ENCODE results near the gene IL3.

The IL3 gene

GRCh38 chr5:132056610-132057497 lies 3.6 kb upstream of the IL3 start:
- DNase-seq (ENCODE audit: low read depth): no peak

DNA sequence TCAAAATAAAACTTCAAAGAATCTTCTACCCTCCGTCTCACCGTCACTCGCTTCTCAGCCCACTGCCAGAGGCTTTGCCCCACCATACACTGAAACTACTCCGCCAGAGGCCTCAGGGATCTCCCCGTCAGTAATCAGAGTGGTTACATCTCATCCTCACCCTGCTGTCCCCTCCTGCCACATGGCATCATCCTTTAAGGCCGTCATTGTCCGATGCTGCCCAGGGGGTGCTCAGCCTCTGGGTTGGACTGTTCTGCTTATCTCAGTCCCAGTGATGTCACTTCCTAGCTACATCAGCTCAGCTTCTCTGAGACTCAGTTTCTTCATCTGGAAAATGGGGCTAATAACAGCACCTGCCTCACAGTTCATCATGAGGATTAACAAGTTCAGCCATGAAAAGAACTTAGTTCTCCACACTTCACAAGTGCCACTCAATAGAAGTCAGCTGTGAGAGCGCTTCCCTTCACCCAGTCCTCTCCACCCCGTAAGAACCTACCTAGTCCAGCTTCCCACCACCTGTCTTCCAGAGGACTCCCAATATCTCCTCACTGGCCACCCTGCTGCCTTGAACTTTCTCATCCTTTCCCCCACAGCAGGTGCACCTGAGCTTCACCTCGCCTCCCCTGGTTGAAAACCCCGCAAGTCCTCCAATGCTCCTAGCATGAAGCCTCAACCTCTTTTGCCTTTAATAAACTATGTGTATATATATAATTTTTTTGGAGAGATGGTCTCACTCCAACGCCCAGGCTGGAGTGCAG lies 2.8 kb upstream of the IL3 start:
- no peak for DNase-seq (ENCODE audit: low read depth)

DNA sequence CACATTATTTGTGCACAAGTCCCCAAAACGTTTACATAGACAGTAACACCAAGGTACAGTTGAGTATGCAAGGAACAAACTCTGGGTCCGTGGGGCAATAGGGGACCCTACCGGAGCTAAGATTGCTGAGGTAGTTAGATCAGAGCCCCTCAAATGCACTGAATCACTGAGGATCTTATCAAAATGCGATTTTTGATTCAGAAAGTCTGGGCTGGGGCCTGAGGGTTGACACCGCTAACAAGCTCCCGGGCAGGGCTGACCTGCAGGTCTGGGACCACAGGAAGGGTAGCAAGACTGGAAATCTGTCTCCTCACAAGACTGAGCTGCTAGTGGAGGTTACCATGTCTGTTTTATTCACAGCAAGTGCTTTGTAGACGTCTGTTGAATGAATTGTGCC lies 1.8 kb upstream of the IL3 start:
- no peak for DNase-seq (ENCODE audit: low read depth)

DNA sequence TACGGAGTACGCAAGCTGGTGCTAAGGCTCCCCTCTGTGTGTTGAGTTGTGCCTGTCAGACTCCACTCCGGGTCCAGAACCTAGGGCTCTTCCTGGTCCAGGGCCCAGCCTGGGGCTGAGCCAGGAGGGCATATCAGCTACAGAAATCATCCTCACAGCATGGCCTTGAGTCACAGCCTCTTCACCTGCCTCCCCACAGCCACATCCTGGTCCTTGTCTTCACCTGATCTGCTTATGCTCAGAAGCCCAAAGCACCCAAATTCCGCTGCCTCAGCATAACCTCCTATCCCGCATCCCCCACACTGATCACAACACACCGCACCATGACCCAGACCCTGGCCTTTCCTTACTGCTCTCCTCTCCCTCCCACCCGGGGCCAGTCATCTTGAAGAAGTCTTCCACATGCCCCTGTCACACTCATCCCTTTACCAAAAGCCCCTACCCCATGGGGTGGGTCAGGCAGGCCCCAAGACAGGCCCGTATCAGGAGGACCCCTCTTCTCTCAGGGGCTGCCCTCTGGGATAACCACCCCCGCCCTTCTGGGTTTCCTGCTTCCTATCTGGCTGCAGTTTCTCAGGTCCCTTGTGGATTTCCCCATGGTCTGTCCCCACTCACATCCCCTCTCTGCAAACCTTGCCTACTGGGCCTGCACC lies 1.3 kb upstream of the IL3 start:
- DNase-seq (ENCODE audit: low read depth): no peak

- no peak for DNase-seq (ENCODE audit: low read depth)
These were observed 557 bp upstream of the IL3 start for GRCh38 chr5:132059696-132060500.

GRCh38 chr5:132063090-132063911 lies 2.8 kb downstream of the IL3 start:
- peak; percentile 47 for DNase-seq (ENCODE audit: low read depth)

- no peak for DNase-seq (ENCODE audit: low read depth)
These were observed 3.7 kb downstream of the IL3 start for GRCh38 chr5:132064140-132064539.

GRCh38 chr5:132064738-132065331 lies 4.4 kb downstream of the IL3 start:
- DNase-seq (ENCODE audit: low read depth): peak; percentile 46

DNA sequence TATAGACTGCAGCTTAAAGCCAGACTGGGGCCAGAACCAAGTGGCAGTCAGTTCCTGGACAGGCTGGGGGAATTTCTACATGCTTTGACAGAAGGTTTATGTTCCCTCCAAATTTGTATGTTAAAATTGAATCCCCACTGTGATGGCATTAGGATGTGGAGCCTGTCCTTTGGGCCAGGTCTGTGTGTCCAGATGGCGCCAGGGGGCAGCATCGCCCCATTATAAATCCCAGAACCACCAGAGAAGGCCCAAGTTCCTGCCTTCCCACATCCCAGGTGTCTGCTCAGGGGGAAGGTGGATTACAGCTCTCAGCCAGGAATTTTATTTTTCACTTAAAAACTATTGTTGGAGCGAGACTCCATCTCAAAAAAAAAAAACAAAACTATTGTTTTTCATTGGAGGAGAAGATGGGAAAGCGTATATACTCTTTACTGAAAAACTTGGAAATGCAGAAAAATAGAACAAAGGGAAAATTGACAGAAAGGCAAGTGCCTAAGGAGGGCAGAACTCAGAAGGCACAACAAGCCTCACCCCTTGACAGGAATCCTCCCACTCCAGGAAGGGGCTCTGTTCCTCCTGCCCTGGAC lies 5.0 kb downstream of the IL3 start:
- DNase-seq (ENCODE audit: low read depth): no peak

GRCh38 chr5:132065951-132066701 lies 5.7 kb downstream of the IL3 start:
- DNase-seq (ENCODE audit: low read depth): no peak

GRCh38 chr5:132066871-132067270 lies 6.4 kb downstream of the IL3 start:
- no peak for DNase-seq (ENCODE audit: low read depth)

GRCh38 chr5:132067451-132067850 lies 7.0 kb downstream of the IL3 start:
- DNase-seq (ENCODE audit: low read depth): no peak

GRCh38 chr5:132067941-132068808 lies 7.7 kb downstream of the IL3 start:
- no peak for DNase-seq (ENCODE audit: low read depth)

- DNase-seq (ENCODE audit: low read depth): no peak
These were observed 9.1 kb downstream of the IL3 start for GRCh38 chr5:132069561-132069960.

- no peak for DNase-seq (ENCODE audit: low read depth)
These were observed 9.5 kb downstream of the IL3 start for GRCh38 chr5:132069994-132070393.

DNA sequence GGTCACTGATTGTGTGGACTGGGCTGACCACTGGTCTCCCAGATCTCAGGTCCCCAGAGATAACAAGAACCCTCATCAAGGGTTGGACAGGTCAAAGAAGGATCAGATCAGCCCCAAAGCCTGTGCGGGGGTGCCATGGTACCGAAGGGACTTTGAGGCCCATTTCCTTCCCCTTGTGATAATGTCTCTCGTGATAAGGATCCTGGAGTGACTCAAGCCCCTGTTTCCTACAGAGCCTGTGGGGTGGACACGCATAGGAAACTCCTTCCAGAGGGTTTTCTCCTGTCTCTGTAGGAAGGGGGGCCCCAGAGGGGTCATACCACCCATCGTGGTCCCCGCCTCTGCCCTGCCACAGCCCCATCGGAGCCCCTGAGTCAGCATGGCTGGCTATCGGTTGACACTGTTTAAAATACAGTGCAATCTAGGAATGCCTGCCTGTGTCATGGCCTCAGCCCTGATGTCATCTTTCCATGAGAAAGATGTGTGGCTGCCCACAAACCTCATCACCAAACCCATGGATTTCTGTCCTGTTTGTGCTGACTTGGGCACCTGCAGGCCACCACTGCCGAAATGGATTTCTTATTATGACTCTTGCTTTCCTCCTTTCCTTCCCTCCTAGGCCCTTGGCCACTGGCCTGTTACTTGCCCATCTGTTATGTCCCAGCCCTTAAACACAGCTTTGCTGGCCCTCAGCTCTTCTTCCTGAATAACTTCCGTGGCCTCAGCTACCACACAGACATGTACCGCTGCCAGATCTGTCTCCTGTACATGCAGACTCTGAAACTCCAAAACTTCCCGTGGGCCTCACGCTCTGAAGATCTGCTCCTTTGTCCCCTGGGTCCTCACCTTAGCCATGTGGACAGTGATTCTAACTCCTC lies 10.2 kb downstream of the IL3 start:
- no peak for DNase-seq (ENCODE audit: low read depth)

- DNase-seq (ENCODE audit: low read depth): no peak
These were observed 10.9 kb downstream of the IL3 start for GRCh38 chr5:132071338-132071707.

DNA sequence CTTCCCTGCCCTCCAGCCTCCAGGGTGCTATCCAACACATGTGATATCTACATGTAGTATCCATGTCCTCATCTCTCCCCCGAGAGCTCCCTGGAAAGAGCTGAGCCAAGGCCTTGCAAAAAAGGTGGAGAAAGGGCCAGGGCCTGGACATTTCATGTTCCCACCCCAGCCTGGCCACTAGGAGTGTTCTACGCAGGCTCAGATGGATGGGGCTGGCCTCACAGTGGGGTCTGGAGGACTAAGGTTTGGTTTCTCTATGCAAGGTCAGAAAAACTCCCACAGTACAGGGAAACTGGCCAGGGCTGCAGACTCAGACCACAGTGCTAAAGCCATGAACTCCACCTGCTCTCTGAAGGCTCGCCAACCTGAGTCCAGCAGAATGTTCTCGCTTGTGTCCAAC lies 11.6 kb downstream of the IL3 start:
- DNase-seq (ENCODE audit: low read depth): no peak
